ENCODE measurements around the gene PODXL2. TPM values are rescaled to one million over a fixed set of nuclear protein-coding genes. Genes with fewer than 3 reads are reported as not detected.
"Not testable (repeated sequence)": the region's sequence is repeated elsewhere in the genome, so short reads cannot be mapped to it uniquely, and the experiment has no call there.

Gene PODXL2
- total and polyA plus RNA-seq, 7 experiments from 2014 or later = 2.2 to 6.5 (median 3.6) TPM

DNA sequence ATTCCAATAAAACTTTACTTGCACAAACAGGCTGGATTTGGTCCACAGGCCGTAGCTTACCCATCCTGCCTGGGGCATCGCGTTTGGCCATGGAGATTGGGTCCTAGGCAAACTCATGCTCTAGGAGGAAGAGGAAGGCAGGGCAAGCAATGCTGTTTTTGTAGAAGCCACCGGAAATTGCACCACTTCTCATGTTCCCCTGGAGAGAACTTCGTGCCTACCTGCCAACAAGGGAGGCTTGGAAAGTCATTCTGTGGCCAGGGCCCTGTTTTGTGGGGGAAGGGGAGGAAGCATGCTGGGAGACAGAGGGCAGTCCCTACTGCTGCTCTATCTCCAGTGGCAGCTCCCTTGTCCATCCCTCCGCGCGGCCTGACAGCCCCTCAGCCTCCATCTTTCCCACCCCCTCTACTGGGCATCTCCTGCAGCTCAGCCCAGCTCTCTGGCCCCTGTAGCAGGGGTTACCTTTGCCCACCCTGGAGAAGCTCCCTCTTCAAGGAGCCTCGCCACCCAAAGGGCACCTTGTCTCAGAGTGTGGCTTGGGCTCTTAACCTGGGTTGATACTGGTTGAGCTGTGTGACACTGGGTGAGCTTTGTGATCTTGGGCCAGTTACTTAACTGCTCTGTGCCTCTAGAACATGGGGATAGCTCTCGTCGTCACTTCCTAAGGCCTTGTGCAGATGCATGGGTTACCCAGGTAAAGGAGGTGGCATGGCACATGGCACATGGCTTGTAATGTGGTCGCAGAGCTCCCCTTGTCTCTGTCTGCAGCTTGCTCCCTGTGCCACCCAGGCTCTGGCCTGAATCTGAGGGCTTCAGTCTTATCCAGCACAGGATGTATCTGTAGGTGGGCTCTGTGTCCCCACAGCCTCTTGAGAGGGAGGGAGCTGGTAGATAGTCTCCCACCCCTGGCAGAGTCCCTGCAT lies 49.9 kb downstream of the PODXL2 start:
- H3K27me3 ChIP-seq (ENCODE audit: control insufficient read depth in 2 of 2, insufficient read depth in 2 of 2, low read length in 2 of 2) = no peaks in the 10 kb centered on the region
- H3K4me3 ChIP-seq (ENCODE audit: low read length) = no peak overlapping the region
- no peaks in the 10 kb centered on the region for H3K27me3 Mint-ChIP-seq
- peaks cover 0 to 2% (median 0%) of the 10 kb centered on the region in 11 donors for H3K9me3 Mint-ChIP-seq
- ChIA-PET CTCF (interaction anchor here (0.8 to 1.0 kb wide), 2 partner anchors 17 to 103 kb away, joined by 3 read pairs; no protein-coding TSS in a partner anchor), POLR2A (interaction anchor here (0.6 kb wide), 1 partner anchor 21 kb away, joined by 3 read pairs; no protein-coding TSS in a partner anchor)
- H3K27ac ChIP-seq (ENCODE audit: low read depth, low read length) = no peak overlapping the region
- no peak overlapping the region for H3K4me3 Mint-ChIP-seq
- intact Hi-C loops (cut with micrococcal nuclease) = loop anchor here (10.0 kb wide), 2 partner anchors 446 to 1594 kb away; partner anchors contain the start of genes RUVBL1 (in 1 of the 2) and SLC41A3 (in 1 of the 2)
- H3K4me1 ChIP-seq (ENCODE audit: control insufficient read depth in 2 of 2, insufficient read depth in 2 of 2, low read length in 2 of 2) = peaks cover 1 to 11% of the 10 kb centered on the region in 2 donors
- DNase-seq = peak in 1 of 9 donors; percentile 20
- no peak for ATAC-seq
- no peaks in the 10 kb centered on the region for H3K9me3 ChIP-seq (ENCODE audit: control insufficient read depth in 2 of 3, low read length in 3 of 3)
- peaks cover 0 to 48% (median 0%) of the 10 kb centered on the region in 3 experiments for H3K36me3 ChIP-seq (ENCODE audit: control insufficient read depth in 2 of 3, insufficient read depth in 3 of 3, low read length in 3 of 3)
- peak overlapping the region in 2 of 9 donors; percentile 43 to 51 for H3K27ac Mint-ChIP-seq
- H3K4me1 Mint-ChIP-seq = peaks cover 14 to 39% (median 34%) of the 10 kb centered on the region in 7 donors
- peaks cover 0 to 15% (median 3%) of the 10 kb centered on the region in 5 donors for H3K36me3 Mint-ChIP-seq

DNA sequence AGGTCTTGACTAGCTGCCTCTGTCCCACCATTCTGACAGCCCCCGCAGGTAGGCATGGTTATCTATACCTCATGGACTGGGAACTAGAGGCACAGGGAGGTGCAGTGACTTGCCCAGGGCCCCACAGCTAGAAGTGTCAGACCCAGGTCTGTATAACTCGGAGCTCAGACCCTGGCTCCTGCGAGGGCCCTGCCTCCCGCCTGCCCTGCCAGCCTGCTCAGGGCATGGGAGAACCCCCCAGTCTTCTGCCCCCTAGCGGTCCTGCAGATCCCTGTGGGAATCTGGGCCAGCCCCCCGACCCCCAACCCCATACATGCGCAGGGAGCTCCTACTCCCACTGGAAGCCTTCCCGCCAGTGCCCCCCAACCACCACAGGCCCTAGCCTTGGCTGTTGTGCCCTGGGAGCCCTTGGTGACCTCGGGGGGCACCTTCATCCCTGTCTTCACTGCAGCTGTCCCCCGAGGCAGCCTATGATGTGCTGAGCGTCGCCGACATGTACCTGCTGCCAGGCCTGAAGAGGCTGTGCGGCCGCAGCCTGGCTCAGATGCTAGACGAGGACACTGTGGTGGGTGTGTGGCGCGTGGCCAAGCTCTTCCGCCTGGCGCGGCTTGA lies 50.7 kb downstream of the PODXL2 start:
- Histone ChIP-seq H3K36me3 (ENCODE audit: control insufficient read depth in 2 of 3, insufficient read depth in 3 of 3, low read length in 3 of 3) (peaks cover 0 to 48% (median 0%) of the 10 kb centered on the region in 3 experiments), H3K4me1 (ENCODE audit: control insufficient read depth in 2 of 2, insufficient read depth in 2 of 2, low read length in 2 of 2) (peaks cover 0 to 5% of the 10 kb centered on the region in 2 donors), H3K4me3 (ENCODE audit: low read length) (no peak overlapping the region), H3K27ac (ENCODE audit: low read depth, low read length) (no peak overlapping the region), H3K9me3 (ENCODE audit: control insufficient read depth in 2 of 3, low read length in 3 of 3) (no peaks in the 10 kb centered on the region), H3K27me3 (ENCODE audit: control insufficient read depth in 2 of 2, insufficient read depth in 2 of 2, low read length in 2 of 2) (no peaks in the 10 kb centered on the region)
- Mint-ChIP-seq H3K27ac (peak overlapping the region in 1 of 9 donors; percentile 51), H3K9me3 (peaks cover 0 to 2% (median 0%) of the 10 kb centered on the region in 11 donors), H3K27me3 (no peaks in the 10 kb centered on the region), H3K36me3 (peaks cover 0 to 14% (median 3%) of the 10 kb centered on the region in 5 donors), H3K4me1 (peaks cover 7 to 39% (median 32%) of the 10 kb centered on the region in 7 donors), H3K4me3 (no peak overlapping the region)
- ChIA-PET POLR2A (no interaction called here), CTCF (no interaction called here)
- no peak for ATAC-seq
- intact Hi-C loops (cut with micrococcal nuclease) = loop anchor here (10.0 kb wide), 2 partner anchors 445 to 1595 kb away; partner anchors contain the start of genes RUVBL1 (in 1 of the 2) and SLC41A3 (in 1 of the 2)
- peak in 1 of 9 donors; percentile 19 for DNase-seq

DNA sequence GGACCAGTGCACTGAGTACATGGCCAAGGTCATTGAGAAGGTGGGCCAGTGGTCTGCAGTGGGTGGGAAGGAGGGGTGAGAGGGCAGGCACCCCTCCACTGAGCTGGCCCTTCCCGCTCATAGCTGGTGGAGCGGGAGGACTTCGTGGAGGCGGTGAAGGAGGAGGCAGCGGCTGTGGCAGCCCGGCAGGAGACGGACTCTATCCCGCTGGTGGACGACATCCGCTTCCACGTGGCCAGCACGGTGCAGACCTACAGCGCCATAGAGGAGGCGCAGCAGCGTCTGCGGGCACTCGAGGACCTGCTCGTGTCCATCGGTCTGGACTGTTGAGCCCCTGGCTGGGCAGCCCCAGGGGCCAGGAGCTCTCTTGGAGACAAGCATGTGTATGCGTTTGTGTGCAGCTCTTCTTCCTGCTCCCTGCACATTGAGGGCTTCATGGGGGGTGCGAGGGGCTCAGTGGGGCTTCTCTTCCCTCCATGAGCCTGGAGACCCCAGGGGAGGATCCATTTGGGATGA lies 51.2 kb downstream of the PODXL2 start:
- Mint-ChIP-seq H3K36me3 (peaks cover 0 to 11% (median 2%) of the 10 kb centered on the region in 5 donors), H3K4me3 (no peak overlapping the region), H3K27me3 (no peaks in the 10 kb centered on the region), H3K4me1 (peaks cover 6 to 34% (median 27%) of the 10 kb centered on the region in 7 donors), H3K9me3 (peaks cover 0 to 2% (median 0%) of the 10 kb centered on the region in 11 donors), H3K27ac (no peak overlapping the region)
- Histone ChIP-seq H3K27ac (ENCODE audit: low read depth, low read length) (no peak overlapping the region), H3K27me3 (ENCODE audit: control insufficient read depth in 2 of 2, insufficient read depth in 2 of 2, low read length in 2 of 2) (no peaks in the 10 kb centered on the region), H3K9me3 (ENCODE audit: control insufficient read depth in 2 of 3, low read length in 3 of 3) (no peaks in the 10 kb centered on the region), H3K4me3 (ENCODE audit: low read length) (no peak overlapping the region), H3K4me1 (ENCODE audit: control insufficient read depth in 2 of 2, insufficient read depth in 2 of 2, low read length in 2 of 2) (no peaks in the 10 kb centered on the region), H3K36me3 (ENCODE audit: control insufficient read depth in 2 of 3, insufficient read depth in 3 of 3, low read length in 3 of 3) (peaks cover 0 to 48% (median 0%) of the 10 kb centered on the region in 3 experiments)
- ChIA-PET CTCF (no interaction called here), POLR2A (no interaction called here)
- ATAC-seq (no peak), DNase-seq (peak in 1 of 9 donors; percentile 17)
- intact Hi-C loops (cut with micrococcal nuclease) = no loop called here

DNA sequence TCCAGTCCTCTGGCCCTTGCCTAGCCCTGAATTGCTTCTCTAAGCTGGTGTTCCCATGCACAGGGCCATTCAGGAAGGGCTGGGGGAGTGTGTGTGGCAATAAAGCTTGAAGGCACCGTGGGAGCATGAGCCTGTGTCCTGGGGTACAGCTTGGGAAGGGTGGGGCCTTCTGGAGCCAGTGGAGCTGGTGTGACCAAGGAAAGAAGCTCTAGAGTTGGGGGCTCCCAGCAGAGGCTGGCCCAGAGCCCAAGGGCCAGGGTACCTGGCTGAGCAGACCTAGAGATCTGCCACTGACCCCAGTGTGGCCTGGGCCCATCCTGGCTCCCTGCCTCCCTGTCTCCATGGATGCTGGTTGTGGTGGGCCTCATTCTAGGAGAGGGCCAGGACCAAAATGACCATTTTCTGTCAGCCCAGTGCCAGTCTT lies 51.8 kb downstream of the PODXL2 start:
- no peak for ATAC-seq
- ChIA-PET CTCF (no interaction called here), POLR2A (no interaction called here)
- H3K4me1 ChIP-seq (ENCODE audit: control insufficient read depth in 2 of 2, insufficient read depth in 2 of 2, low read length in 2 of 2) = no peaks in the 10 kb centered on the region
- peak overlapping the region; percentile 1 for H3K27ac ChIP-seq (ENCODE audit: low read depth, low read length)
- peak in 1 of 9 donors; percentile 13 for DNase-seq
- Mint-ChIP-seq H3K27ac (peak overlapping the region in 5 of 9 donors; percentile 34 to 87 (median 69)), H3K4me1 (peaks cover 6 to 28% (median 21%) of the 10 kb centered on the region in 7 donors), H3K27me3 (no peaks in the 10 kb centered on the region), H3K4me3 (no peak overlapping the region), H3K9me3 (peaks cover 0 to 2% (median 0%) of the 10 kb centered on the region in 11 donors), H3K36me3 (peaks cover 0 to 11% (median 2%) of the 10 kb centered on the region in 5 donors)
- intact Hi-C loops (cut with micrococcal nuclease) = loop anchor here in 1 of 2 donors (1.0 kb wide), 1 partner anchor 8 kb away; no protein-coding TSS in a partner anchor
- H3K27me3 ChIP-seq (ENCODE audit: control insufficient read depth in 2 of 2, insufficient read depth in 2 of 2, low read length in 2 of 2) = no peaks in the 10 kb centered on the region
- no peak overlapping the region for H3K4me3 ChIP-seq (ENCODE audit: low read length)
- no peaks in the 10 kb centered on the region for H3K9me3 ChIP-seq (ENCODE audit: control insufficient read depth in 2 of 3, low read length in 3 of 3)
- H3K36me3 ChIP-seq (ENCODE audit: control insufficient read depth in 2 of 3, insufficient read depth in 3 of 3, low read length in 3 of 3) = peaks cover 0 to 44% (median 0%) of the 10 kb centered on the region in 3 experiments

DNA sequence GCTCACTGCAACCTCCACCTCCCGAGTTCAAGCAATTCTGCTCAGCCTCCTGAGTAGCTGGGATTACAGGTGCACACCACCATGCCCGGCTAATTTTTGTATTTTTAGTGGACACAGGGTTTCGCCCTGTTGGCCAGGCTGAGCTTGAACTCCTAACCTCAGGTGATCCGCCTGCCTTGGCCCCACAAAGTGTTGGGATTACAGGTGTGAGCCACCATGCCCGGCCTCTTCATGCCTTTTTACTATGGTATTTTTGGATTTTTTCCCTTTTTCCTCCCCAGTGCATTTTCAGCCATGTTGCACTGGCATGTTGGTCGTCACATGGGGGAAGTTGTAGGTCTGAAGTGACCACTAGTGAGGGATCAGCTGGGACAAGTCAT lies 53.2 kb downstream of the PODXL2 start:
- H3K4me3 Mint-ChIP-seq; H3K4me3 ChIP-seq (ENCODE audit: low read length); H3K27me3 ChIP-seq (ENCODE audit: control insufficient read depth in 2 of 2, insufficient read depth in 2 of 2, low read length in 2 of 2); H3K27ac ChIP-seq (ENCODE audit: low read depth, low read length); H3K4me1 ChIP-seq (ENCODE audit: control insufficient read depth in 2 of 2, insufficient read depth in 2 of 2, low read length in 2 of 2); H3K9me3 Mint-ChIP-seq; ATAC-seq; H3K27me3 Mint-ChIP-seq; POLR2A ChIA-PET; H3K9me3 ChIP-seq (ENCODE audit: control insufficient read depth in 2 of 3, low read length in 3 of 3); H3K36me3 Mint-ChIP-seq; intact Hi-C loops (cut with micrococcal nuclease): not testable (repeated sequence)
- H3K36me3 ChIP-seq (ENCODE audit: control insufficient read depth in 2 of 3, insufficient read depth in 3 of 3, low read length in 3 of 3) = peaks cover 0 to 31% (median 0%) of the 10 kb centered on the region in 3 experiments
- Mint-ChIP-seq H3K27ac (peak overlapping the region in 3 of 9 donors; percentile 45 to 65 (median 57)), H3K4me1 (peaks cover 6 to 23% (median 15%) of the 10 kb centered on the region in 7 donors)
- CTCF ChIA-PET = interaction anchor here (3.4 kb wide), 1 partner anchor 13 kb away, joined by 11 read pairs; no protein-coding TSS in a partner anchor
- DNase-seq = peak in 1 of 9 donors; percentile 8

DNA sequence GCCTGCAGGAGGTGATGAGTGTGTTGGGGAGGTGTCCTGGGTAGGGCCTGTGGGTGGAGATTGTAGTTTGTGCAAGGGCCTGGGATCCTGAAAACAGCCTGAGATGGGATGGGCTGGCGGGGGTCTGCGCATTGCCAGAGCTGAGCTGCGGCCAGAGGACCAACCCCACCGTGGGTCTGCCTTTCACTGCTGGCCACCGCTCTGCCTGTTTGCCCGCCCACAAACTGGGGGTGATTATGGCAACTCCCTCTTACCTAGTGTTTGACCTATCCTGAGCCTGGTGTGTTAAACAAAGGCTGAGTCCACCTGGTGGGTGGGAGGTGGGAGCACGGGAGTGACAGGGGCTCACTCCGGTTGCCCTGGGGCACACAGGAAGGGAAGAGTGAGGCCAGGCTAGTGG lies 53.6 kb downstream of the PODXL2 start:
- POLR2A ChIA-PET = no interaction called here
- DNase-seq = peak in 1 of 9 donors; percentile 3
- peak overlapping the region in 3 of 9 donors; percentile 45 to 65 (median 57) for H3K27ac Mint-ChIP-seq

More for the DNA sequence above, 53.6 kb downstream of the PODXL2 start:
- no peaks in the 10 kb centered on the region for H3K27me3 Mint-ChIP-seq
- H3K4me1 Mint-ChIP-seq = peaks cover 6 to 23% (median 15%) of the 10 kb centered on the region in 7 donors
- Histone ChIP-seq H3K36me3 (ENCODE audit: control insufficient read depth in 2 of 3, insufficient read depth in 3 of 3, low read length in 3 of 3) (peaks cover 0 to 27% (median 0%) of the 10 kb centered on the region in 3 experiments), H3K27me3 (ENCODE audit: control insufficient read depth in 2 of 2, insufficient read depth in 2 of 2, low read length in 2 of 2) (no peaks in the 10 kb centered on the region), H3K9me3 (ENCODE audit: control insufficient read depth in 2 of 3, low read length in 3 of 3) (no peaks in the 10 kb centered on the region), H3K4me1 (ENCODE audit: control insufficient read depth in 2 of 2, insufficient read depth in 2 of 2, low read length in 2 of 2) (no peaks in the 10 kb centered on the region), H3K27ac (ENCODE audit: low read depth, low read length) (no peak overlapping the region), H3K4me3 (ENCODE audit: low read length) (no peak overlapping the region)
- ATAC-seq = no peak
- intact Hi-C loops (cut with micrococcal nuclease) = no loop called here
- H3K9me3 Mint-ChIP-seq = peaks cover 0 to 2% (median 0%) of the 10 kb centered on the region in 11 donors
- H3K36me3 Mint-ChIP-seq = peaks cover 0 to 4% (median 0%) of the 10 kb centered on the region in 5 donors
- H3K4me3 Mint-ChIP-seq = no peak overlapping the region
- CTCF ChIA-PET = interaction anchor here (3.4 kb wide), 1 partner anchor 12 kb away, joined by 11 read pairs; no protein-coding TSS in a partner anchor

All from naive thymus-derived CD4-positive, alpha-beta T cell (primary cell).